ENCODE measurements around the gene GRAMD2A.
"Not testable (repeated sequence)": the region's sequence is repeated elsewhere in the genome, so short reads cannot be mapped to it uniquely, and the experiment has no call there.

GRAMD2A gene

GRCh38 chr15:72182673-72183072, 14.9 kb downstream of the GRAMD2A start:
- no peak for DNase-seq

GRCh38 chr15:72182244-72182643, 15.3 kb downstream of the GRAMD2A start:
- DNase-seq: no peak

DNA sequence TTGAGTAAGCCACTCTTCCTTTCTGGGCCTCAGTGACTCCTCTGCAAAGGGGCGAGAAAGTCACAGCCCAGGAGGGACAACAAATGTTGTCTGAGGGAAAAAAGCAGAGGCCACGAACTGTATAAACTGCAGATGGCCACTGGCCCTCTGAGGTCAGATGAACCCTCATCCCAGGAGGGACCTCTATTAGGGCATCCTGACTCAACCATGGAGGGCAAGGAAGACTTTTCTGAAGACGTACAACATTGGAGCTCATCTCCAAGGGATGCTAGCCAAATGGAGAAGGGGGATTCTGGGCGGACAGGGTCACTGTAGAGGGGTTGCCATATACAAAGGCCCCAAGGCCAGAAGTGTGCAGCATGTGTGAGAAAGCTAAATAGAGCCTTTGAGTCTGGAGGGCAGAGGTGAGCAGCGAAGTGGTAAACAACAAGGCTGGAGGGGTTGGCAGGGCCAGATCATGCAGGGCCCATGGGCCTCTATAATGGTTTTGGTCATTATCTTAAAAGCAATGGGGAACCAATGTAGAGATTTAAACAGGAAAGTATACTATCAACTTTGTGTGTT, 16.7 kb downstream of the GRAMD2A start:
- DNase-seq: no peak

- no peak for DNase-seq
Measured at GRCh38 chr15:72179950-72180581, 17.5 kb downstream of the GRAMD2A start.

DNA sequence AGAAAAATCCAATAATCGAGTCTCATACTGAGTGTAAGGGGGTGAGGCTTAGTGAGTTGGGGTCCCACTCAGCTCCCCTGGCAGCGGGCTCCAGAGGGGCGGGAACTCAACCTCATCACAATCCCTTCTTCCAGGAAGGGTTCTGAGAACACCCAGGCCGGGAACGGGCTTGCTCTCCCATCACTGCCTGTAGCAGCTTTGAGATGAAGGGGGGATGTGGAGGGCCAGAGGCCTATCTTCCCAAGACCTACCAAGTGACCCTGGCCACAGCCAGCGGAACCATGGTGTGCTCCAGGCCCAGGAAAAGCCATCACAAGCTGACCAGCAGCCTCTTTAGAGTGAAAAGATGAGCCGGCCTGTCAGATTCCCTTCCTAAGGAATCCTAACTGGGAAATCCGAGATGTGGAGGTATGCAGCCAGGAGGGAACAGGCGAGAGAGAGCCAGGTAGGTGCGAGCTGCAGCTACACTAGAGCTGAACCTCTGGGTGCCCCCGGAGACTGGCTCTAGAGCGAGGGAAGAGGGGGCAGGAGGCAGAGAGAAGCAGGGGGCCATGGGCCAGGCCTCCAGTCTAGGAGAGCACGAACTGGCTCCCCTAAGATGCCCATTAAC, 18.5 kb downstream of the GRAMD2A start:
- no peak for DNase-seq

- no peak for DNase-seq
Measured at GRCh38 chr15:72176743-72177142, 20.8 kb downstream of the GRAMD2A start.

- no peak for DNase-seq
Measured at GRCh38 chr15:72176159-72176558, 21.4 kb downstream of the GRAMD2A start.

GRCh38 chr15:72175186-72176044, 22.2 kb downstream of the GRAMD2A start:
- no peak for DNase-seq

- DNase-seq: no peak
Measured at GRCh38 chr15:72174551-72175165, 22.9 kb downstream of the GRAMD2A start.

DNA sequence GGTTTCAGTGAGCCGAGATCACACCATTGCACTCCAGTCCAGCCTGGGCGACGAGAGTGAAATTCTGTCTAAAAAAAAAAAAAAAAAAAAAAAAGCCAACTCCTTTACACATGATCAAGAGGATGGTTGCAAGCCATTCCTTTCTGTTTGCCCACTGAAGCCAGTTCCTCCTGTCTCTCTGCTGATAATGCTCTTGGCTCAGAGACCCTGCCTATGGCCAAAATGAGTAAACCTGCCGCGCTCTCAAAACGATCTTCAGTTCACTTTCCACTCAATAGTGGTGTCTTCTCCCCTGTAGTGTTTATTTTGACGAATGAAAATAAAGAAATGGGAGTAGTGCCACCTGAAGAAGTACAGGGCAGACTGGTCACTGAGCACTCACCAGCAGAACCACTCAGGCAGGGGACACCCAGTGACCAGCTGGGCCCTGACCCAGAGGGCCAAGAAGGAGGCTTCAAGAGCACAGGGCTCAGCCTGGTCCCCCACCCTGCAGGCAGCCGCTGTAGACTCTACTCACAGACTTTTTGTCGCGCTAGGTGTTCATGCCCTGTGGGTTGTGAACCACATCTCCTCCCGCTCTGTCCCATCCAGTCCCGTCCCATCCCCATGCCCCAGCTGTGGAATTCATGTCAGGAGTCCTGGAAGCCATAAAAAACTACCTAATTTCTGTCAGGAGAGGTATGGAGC, 23.6 kb downstream of the GRAMD2A start:
- DNase-seq: no peak

- DNase-seq: no peak
Measured at GRCh38 chr15:72173401-72173800, 24.2 kb downstream of the GRAMD2A start.

DNA sequence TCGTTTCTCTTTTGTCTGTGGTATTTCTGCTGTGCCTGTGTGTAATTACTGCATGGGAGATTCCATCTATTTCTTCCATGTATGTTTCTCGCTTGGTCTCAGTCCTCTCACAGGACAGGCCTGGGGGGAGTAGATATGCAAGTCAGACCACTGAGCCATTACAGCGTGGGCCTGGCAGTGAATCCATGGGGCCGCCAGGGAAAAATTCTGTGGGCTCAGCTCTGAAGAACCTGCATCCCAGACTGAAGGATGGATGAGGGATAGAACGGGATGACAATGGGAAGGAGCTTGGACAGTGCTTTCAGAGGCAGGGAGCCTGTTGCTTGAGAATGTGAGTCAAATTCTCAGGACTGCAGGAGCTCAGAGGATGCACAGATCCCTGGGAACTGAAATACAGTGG, 24.8 kb downstream of the GRAMD2A start:
- DNase-seq: no peak

DNA sequence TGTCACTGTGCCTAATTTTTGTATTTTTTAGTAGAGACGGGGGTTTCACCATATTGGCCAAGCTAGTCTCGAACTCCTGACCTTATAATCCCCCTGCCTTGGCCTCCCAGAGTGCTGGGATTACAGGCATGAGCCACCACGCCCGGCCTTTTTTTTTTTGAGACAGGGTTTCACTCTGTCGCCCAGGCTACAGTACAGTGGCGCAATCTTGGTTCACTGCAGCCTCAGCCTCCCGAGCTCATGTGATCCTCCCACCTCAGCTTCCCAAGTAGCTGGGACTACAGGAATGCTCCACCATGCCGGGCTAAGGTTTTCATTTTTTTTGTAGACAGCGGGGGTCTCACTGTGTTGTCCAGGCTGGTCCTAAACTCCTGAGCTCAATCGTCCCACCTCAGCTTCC, 25.6 kb downstream of the GRAMD2A start:
- DNase-seq: not testable (repeated sequence)

GRCh38 chr15:72170691-72171090, 26.9 kb downstream of the GRAMD2A start:
- no peak for DNase-seq

- no peak for DNase-seq
Measured at GRCh38 chr15:72169921-72170611, 27.5 kb downstream of the GRAMD2A start.

DNA sequence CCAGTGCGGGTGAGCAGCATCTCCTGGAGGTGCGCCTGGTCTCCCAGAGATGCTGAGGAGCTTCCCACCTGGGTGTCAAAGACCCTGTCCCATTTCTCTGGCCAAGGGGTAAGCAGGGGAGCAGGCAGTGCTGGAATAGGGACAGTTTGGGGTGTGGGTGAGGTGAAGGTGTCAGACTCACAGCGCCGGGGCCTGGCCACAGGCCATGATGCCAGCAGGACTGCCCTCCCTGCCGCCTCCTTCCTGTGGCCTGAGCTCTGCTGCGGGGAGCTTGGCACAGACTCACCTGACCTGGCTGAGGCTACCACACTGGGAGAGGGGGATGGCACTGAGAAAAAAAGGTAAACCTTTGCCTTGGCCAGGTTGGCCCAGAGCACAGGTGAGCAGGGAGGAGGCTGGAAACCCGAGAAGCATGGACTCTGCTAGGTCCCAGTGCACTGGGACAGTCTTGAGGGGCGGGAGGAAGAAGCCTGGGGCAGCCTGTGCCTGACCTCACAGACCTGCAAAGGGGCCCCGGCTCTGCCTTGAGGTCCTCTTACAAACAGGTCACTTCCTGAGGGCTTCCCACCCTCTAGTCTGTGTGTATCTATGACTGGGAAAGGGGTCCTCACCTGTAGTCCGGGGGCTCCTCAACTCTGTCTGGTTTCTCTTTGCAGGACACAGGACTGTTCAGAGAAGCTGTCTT, 28.2 kb downstream of the GRAMD2A start:
- no peak for DNase-seq

GRCh38 chr15:72168808-72169190, 28.8 kb downstream of the GRAMD2A start:
- DNase-seq: no peak

GRCh38 chr15:72168131-72168807, 29.3 kb downstream of the GRAMD2A start:
- no peak for DNase-seq

GRCh38 chr15:72167445-72167844, 30.1 kb downstream of the GRAMD2A start:
- DNase-seq: no peak

DNA sequence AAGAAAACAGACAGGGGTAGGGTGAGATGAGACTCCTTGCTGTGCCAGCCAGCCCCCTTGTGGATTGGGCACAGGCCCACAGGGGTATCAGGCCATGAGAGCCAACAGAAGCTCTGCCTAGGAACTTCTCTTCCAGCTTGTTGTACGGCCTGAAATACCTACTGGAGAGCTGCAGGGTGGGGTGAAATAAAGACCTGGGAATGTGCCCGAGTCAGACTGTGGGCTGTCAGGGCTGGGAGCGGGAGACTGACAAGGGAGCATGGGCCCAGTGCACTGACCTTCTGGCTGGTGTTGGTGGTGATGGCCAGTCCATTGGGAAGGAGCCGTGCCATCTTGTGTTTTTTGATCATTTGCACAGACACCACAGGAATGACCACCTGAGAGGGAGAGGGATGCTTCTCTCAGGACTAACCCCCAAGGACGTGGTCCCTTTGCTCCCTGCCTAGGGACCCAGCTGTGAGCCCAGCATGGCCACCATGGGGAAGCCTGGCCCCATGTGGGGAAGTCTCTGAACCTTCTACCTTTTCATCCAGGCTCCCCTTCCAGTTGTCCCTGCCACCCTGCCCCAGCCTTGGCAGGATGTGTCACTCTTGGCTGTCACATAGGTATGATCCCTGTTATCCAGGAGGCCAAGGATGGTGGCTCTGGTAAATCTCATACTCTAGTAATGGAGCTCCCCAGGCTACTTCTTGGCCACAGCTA, 30.7 kb downstream of the GRAMD2A start:
- no peak for DNase-seq

All from stimulated activated CD8-positive, alpha-beta memory T cell treated with anti-CD3 and anti-CD28 coated beads, Interleukin-4, amount 100 ng/mL, for 48 hours (primary cell).